Hematopoietic multipotent progenitor cell treated with erythropoietin and hydrocortisone succinate and interleukin-3 and kit ligand, for 4 days (in vitro differentiated cells): ENCODE results near the gene TIPARP.

Experiments
- DNase-seq: peaks from one replicate; pipeline ENCODE4 v3.0.0-alpha.2; 2015

Gene TIPARP, protein sequence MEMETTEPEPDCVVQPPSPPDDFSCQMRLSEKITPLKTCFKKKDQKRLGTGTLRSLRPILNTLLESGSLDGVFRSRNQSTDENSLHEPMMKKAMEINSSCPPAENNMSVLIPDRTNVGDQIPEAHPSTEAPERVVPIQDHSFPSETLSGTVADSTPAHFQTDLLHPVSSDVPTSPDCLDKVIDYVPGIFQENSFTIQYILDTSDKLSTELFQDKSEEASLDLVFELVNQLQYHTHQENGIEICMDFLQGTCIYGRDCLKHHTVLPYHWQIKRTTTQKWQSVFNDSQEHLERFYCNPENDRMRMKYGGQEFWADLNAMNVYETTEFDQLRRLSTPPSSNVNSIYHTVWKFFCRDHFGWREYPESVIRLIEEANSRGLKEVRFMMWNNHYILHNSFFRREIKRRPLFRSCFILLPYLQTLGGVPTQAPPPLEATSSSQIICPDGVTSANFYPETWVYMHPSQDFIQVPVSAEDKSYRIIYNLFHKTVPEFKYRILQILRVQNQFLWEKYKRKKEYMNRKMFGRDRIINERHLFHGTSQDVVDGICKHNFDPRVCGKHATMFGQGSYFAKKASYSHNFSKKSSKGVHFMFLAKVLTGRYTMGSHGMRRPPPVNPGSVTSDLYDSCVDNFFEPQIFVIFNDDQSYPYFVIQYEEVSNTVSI

DNA sequence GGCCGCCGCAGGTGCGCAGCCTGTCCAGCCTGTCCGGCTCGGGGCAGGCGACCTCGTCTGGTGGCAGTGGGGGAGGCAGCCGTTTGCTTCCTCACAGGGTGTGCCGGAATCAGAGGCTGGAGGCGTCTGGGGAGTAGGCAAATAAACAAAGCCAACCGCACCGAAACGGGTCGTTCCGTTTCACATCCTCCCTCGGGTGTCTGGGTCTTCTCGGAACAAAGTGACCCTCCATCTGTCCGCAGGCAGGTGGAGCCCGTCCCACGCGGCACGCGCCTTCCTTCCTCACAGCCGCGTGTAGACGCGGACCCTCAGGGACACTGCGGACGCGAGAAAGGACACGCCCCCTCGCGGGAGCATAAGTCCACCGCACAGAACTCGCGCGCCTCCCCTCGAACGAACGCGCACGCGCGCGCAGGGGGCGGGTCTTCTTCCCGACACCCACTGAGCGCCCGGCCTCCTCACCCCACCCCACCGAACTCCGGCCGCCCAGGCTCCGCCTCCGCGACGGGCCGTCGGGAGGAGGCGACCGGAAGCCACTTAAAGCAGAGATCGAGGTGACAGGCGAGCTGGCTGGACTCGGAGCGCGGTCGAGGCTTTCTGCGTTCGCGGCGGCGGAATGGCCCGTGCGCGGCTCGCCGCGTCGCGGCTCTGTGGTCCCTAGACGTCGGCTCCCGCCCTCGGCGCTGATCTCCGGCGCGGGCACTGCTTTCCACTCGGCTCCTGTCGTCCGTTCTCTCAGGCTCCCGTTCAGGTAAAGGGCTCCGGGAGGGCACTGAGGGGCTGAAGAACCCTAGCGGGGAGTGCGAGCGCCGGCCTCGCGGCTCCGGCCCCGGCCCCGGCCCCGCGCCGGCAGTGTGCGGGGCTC lies at the start of gene TIPARP:
TSS of gene TIPARP (plus strand) at position 545 of the 865 bp plus-strand sequence. CDS start 3,108 bp downstream, outside the sequence.
- peak; percentile 99 for DNase-seq

DNA sequence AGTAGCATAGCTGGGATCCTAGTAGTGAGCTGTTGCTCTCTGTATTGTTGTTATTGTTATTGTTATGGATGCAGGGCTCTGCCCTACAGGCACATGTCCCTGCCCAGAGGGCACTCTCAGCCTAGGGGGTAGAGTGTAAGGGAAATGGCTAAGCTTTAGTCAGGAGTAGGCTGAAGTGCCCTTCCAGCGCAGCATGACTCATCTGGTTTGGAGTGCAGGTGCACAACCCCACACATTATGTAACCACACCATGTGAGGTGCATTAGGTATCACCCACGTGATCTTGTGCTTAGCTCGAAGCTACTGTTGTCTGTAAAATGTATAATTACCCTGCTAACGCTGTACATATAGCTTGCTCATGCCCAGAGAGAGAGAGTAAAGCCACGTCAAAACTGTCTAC lies 48.3 kb upstream of the TIPARP start:
- no peak for DNase-seq

DNA sequence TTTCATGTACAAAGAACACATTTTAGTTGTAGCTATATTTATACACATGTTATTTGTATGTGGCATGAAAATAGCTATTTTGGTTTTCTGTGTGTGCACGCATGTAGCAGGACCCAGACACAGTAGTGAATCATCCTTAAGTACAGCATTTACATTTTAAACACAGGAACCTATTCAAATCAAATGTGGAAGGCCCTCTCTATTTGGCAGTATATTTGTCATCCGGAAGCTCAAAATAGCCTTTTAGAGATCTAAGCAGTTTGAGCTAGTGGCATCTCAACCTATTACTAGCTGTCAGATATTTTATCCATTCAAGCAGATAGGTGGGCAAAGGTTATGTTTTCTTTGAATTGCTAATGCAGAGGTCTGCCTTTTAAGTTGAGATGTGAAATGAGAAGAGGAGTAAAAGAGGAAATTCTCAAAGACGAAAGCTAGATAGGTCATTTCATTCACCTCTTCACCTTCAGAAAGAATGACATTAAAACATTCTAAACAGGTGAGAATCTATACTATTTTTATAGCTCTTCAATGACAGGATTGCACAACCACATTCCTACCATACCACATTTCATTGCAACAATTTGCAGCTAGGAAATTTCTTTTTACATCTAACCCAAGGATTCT lies 46.3 kb upstream of the TIPARP start:
- no peak for DNase-seq

DNA sequence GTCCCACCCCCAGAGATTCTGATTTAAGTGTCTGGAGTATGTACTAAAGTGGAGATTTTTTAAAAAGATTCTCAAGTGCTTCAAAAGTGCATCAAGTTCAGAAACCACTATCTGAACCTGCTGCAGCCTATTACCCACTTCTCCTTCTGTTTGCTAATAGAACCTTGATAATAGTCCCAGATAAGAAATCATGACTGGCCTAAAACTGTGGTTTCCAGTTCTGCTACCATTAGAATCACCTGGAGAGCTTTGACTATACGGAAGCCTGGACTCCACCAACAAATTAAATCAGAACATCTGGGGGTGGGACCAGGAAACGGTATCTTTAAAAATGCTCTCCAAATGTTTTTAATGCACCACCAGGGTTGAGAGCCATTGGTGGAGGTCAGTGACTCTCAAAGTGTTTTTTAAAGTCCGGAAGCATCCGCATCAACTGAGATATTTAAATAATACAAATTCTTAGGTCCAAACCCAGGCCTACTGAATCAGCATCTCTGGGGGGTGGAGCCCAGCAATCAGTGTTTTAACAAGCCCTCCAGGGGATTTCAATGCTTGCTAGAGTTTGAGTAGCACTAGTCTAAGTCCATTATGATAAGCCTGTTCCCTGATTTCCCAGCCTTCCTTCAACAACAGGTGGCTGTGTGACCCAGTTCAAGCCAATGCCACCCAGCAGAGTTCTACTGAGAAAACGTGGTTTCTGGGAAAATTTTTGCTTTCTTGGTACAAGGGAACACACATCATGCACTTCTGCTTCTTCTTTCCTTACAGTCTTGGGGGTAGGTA lies 45.4 kb upstream of the TIPARP start:
- peak; percentile 31 for DNase-seq

DNA sequence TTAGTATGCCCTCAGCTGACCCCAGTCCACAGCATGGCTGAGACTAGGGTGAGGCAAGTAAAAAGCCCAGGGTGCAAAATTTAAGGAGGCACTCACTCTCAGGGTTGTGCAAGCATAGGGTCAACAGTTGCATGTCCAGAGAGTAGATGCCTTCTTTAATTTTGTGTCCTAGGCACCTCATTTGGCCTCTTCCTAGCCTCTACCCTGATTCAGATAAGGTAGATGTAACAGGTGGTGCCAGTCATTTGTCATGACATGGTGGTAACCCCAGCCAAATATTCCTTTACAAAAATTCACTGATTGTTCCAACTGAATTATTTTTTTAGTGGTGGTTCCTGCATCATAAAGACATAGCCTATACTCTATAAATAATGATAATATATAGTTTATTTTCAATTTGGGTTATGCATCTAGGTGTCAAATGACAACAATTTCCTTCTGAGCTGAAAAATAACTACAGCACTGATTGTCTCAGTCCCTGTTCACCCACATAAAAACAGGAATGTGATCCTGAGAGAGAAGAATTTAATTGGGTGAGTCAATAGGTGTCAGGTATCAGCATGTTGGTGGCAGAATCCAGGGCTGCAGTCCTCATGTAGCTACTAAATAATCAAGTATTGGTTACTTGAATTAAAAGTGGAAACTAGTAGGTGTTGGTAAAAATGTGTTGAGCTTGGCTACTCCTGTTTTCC lies 44.2 kb upstream of the TIPARP start:
- no peak for DNase-seq

DNA sequence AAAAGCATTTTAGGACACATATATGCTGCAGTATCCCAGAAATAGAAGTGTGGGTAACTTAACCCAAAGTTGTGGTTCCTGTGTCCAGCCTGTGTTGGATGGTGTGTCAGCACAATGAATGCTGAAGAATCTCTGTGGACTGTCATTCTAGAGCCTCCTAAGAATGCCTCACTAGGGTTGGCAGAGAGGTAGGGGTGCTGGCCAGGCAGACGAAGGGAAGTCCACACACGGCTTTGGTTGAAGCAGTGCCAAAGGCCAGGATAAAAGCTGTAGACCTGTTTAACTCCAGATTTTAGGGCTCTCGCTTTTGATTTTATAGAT lies 43.7 kb upstream of the TIPARP start:
- no peak for DNase-seq

DNA sequence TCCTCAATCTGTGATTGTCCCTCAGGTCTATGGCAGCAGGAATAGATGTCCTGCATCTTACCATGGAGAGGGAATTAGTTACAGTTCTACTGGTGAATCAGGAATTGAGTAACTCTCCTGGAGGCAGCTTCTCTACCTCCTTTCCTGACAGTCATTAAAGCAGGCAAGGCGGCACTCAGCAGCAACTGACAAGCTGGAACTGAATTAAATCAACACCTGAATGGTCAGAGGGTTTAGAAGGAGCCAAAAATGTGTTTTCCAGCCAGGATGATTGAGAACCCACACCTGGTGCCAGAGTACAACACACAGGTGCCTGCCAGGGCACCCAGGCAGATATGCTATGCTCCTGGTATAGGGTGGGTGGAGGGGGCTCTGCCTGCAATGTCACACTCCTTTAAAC lies 43.1 kb upstream of the TIPARP start:
- no peak for DNase-seq

DNA sequence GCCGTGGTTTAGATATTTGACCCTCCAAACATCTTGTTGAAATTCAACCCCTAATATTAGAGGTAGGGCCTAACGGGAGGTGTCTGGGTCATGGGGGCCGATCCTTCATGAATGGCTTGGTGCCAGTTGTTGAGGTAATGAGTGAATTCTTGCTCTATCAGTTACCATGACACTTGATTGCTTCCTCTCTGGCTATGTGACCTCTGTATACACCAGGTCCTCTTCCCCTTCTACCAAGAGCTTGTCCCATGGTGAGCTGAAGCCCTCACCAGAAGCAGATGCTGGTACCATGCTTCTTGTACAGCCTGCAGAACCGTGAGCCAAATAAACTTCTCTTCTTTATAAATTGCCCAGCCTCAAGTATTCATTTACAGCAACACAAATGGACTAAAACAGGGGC lies 41.8 kb upstream of the TIPARP start:
- DNase-seq = no peak

DNA sequence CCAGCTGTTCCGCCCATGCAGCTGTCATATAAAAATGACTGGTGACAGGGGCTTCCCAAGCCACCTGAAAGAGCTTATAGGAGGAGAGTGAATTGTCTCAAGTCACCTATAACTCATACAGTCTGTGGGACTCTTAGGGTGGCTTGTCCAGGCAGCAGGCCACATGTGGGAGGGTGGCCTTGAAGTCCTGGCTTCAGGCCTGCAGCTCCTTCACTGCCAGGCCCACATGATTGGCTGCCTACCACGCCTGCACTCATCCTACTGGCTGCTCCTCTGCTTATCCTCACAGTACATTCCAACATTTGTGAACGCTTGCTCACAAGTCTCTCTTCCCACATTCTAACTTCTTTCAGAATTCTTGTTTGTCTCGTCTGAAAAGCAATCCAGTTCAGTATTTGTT lies 41.1 kb upstream of the TIPARP start:
- DNase-seq = no peak

DNA sequence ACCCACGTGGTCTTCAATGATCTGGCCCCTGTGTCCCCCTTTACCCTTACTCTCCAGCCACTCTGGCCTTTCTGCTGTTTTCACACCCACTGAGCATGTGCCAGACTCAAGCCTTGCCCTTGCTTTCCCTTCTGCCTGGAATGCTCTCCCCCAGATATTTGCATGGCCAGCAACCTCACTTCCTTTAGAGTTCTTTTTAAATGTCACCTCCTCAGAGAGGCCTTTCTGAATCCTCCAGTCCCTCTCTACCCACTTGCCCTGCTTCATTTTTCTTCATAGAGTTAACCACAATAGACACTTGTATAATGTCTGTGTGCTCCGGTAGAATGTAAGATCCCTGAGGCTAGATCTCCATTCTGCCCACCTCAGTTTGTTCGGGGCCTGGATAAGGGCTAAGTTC lies 39.4 kb upstream of the TIPARP start:
- no peak for DNase-seq

DNA sequence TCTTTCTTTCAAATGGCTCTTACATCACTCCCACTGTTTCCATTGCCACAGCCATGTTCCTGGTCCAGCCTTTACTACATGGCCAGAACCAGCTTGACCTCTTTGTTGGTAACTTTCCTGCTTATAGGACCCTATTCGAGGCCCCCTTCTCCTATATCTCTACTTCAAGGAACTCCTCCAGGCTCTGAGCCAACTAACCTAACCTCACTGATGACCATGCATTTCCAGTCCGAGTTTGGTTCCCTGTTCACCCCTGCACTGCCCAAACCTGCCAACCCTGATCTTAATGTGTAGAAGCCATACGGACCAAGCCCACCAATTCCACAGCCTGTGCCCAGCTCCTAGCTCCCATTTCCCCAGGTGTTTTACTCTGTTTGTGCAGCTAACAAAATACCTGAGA lies 38.4 kb upstream of the TIPARP start:
- DNase-seq = peak; percentile 52

DNA sequence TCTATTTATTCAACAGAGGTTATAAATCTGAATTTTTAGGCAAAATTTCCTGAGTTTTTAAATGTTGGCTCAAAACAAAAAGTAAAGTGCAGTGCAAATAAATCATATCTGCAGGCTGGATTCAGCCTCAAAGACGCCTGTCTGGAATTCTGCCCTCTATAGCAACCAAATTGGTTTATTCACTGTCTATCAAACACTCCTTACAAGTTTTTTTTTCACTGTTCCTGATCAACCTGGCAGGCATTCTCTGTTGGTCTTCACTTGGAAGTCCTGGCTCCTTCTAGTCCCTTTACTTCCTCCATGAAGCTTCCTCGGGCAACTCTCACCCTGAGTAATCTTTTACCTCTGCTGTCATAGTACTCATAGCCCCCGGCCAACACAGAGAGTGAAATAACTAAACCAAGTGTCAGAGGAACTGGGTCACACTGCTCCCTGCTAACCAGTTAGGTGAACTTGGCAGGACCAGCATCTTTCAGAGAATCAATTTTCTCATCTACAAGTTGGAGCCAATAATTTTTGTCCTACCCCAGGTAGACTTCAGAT lies 36.8 kb upstream of the TIPARP start:
- DNase-seq = no peak

DNA sequence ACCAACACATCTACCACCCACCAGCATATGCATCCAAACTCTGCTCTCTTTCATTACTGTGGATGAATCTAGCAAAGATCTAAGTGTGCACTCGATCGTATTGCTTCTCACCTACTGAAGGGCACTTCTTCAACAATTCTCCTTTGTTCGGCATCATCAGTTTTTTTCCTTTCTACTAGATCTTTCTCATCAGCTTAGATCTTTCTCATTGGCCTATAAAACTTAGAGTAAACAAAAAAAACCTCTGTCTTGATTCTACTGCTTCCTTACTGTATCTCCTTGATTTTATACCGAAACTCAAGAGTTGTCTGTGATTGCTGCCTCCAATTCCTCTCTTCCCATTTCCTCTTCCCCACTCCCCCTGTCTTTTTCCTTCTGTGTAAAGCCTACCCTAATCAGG lies 36.1 kb upstream of the TIPARP start:
- DNase-seq = no peak

DNA sequence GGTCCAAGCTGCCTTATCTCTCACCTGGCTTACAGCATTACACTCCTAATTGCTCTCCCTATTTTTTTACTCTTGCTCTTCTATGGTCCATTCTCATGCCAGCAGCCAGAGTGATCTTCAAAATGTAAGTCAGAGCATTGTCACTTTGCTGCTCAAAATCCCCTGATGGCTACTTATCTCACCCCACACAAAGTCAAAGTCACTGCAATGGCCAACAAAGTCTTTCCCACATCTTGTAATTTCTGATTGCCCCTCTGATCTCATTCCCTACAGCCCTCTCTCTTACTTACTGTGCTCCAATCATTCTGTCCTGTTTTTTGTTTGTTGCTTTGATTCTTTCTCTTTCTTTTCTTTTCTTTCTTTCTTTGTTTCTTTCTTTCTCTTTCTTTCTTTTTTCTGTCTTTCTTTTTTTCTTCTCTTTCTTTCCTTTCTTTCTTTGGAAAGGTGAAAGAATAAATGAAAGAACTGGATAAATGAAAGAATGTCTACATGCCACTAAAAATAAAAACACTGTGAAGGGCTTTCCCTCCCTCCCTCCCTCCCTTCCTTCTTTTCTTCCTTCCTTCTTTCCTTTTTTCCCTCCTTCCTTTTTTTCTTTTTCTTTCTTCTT lies 34.9 kb upstream of the TIPARP start:
- no peak for DNase-seq

DNA sequence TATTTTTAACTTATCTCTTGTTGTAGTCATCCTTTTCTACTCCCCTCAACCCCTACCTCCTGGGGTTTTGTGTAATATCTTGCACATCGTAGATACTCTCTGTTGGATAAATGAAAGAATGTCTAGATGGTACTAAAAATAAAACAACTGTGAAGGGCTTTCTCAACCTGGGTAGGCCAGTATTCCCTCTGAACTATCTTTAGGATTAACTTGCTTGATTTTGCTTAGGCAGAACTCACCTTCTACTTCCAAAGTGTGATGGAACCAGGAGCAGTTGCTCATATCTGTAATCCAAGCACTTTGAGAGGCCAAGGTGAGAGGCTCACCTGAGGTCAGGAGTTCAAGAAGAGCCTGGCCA lies 32.8 kb upstream of the TIPARP start:
- no peak for DNase-seq

DNA sequence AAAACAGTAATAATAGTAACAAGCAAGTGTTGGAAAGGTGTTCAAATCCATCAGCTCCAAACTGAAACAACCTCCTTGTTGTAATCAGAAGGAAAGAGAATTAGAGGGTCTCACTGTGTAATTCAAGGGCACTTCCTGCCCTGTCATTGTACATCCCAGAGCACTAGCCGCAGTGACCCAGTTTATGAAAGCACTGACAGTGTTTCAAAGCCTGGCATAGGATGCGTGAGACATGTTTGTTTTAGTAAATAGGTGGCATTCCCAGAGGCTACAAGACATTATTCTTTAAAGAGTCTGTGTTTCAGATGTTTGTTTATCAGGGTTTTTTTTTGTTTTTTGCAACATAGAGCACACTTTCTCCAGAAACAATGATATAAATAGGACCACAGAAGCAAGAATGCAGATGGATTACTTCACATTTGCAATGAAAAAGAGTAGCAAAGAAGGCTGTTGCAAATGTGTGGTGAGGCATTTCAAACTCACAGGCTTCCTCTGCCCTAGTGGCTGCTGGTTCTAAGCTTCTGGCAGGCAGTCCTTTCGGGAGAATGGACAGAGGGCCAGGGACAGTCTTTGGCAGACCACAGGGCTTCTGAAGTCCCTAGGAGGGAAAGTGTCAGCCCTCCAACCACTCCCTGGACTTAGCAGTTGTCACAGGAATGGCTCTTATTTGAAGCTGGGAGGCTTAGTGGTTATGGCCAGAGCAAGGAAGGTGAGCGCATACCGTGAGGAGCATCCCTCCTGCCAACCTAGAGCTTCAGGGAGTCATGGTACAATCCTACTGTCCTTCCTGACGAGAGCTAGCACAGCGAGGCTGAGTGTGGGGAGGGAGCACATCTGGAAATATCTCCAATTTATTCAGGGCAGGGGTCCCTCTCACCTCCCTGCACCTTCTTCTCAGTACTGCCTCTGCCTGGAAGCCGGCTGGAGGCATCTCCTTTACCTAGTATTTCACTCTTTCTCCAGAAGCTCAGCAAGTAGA lies 31.4 kb upstream of the TIPARP start:
- DNase-seq = peak; percentile 33

DNA sequence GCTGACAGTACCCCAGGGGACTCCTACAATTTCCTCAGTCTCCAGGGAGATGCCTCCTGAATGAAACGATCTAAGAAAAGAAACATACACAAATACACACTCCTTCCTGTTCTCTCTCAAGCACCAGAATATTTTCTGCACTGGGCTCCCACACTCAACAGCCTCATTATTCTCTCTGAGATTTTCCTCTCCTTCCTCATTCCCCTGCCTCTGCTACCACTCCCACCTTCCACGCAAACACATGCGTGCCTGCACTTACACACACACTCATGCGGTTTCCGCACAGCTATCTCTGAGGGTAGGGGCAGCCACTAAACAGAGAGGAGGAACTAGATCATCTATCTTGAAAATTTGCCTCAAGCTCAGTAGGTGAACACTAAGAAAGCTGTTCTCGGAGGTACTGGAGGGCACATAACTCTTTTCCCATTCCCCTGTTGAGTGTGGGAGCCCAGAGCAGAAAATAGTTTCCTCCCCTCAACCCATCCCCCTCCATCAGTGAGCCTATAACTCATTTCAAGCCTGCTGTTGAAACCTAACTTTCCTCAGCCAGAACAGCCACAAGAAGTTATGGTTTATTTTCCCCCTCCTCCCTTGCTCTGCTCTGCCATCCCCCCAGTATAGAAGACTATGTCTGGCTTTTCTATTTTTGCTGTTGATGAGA lies 30.5 kb upstream of the TIPARP start:
- peak; percentile 91 for DNase-seq

DNA sequence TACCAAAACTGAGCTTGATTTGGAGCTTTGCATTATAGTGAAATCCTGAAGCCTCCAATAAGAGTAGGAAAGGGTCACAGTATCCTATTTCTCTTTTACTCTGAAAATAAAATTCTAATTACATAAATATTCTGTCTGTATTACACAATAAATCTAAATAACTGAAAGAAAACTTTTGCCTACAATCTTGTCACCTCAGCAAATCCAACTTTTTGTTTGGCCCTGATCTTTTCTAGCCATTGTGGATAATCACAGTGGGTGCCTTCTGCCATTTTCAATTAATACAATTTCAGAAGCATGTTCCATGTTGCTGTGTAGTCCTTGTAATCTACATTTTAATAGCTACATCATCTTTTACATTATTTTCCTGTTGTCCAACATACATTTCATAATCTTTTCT lies 29.4 kb upstream of the TIPARP start:
- no peak for DNase-seq

DNA sequence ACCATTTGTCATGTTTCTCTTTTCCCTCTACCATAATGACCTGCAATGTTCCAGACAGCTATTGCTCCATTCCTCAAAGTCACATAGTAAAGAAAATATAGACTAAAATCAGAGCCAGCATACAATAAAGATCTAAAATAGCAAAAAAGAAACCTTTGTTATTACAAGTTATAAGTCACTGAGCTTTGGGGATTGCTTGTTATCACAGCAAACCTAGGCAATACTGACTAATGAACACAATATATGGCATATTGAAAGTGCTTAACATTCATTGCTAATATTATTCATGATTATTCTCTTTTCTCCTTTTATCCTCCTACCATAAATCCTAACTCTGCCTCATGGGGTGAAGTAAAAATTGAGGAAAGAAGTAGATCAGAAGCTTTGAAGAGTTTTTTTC lies 27.4 kb upstream of the TIPARP start:
- no peak for DNase-seq
